ENCODE data around the gene LAMC1.

The LAMC1 gene

GRCh38 chr1:183152180-183152579 lies 129.0 kb downstream of the LAMC1 start:
- no peak for DNase-seq

DNA sequence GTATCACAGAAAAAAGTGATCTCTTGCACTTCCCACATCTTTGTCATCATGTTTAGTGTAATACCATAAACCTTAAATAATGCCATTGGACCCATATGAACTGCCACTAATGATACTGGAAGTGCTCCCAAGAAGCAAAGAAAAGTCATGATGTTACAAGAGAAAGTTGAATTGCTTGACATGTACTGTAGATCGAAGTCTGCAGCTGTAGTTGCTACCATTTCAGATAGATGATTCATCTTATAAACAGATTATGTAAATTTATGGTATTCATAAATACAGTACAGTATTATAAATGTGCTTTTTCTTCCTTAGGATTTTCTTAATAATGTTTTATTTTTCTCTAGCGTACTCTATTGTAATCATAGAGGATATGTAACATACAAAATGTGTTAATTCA lies 132.7 kb downstream of the LAMC1 start:
- no peak for DNase-seq

DNA sequence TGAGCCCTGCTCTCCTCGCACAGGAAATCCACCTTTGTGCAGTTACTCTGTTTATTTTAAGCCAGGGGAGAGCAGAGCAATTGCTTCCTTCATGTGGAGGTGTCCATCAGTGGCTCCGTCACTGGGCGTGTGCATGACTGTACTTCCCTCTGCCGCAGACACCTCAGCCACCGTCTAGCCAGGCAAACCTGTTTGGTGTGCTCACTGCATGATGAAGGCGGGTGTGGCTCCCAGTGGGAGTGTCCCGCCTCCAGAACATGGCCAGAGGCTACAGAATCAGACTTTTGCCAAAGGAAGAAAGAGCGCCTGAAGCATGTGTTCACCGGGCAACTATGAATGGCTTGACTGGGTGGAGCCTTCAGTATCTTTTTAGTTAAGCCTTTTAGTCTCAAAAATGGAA lies 136.7 kb downstream of the LAMC1 start:
- DNase-seq, result peak; percentile 28 to 29

GRCh38 chr1:183161391-183161790 lies 138.2 kb downstream of the LAMC1 start:
- no peak for DNase-seq

DNA sequence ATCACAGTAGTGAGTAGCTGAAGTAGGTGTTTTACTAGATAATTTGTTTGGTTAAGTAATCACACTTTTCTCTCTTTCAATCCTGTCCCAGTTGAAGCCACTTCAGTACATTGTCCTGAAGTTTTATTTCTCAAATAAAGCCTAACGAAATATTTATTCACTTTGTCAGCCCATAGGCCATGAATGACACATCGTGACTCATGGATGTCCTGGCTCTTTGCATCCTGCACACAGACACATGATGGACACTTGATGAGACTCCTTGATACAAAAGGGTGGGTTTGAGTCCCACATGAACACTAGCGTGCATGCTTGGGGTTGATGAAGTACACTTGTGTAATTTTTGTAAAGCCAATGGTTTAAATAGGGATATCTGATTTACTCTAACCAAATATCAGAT lies 140.1 kb downstream of the LAMC1 start:
- DNase-seq, result no peak

GRCh38 chr1:183164340-183164739 lies 141.1 kb downstream of the LAMC1 start:
- DNase-seq, result no peak

- DNase-seq, result no peak
Measured at GRCh38 chr1:183164963-183165362, 141.7 kb downstream of the LAMC1 start.

- DNase-seq, result no peak
Measured at GRCh38 chr1:183165456-183165855, 142.2 kb downstream of the LAMC1 start.

DNA sequence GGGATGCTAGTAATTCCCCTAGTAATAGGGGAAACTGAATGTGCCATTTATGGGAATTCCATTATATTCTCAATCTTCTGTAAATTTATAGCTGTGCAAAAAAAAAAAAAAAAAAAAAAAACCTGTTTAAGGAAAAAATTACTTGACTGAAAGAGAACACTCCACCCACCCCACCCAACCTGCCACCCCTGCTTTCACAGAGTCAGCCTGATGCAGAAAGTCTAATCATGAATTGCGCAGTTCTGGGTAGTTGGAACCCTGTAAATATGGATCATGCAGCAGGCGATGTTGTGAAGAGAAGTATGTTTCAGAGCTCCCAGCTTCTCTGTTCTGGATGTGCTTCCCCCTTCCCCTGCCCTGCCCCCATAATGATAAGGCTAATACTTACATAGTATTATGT lies 143.2 kb downstream of the LAMC1 start:
- DNase-seq, result no peak

- DNase-seq, result no peak
Measured at GRCh38 chr1:183167676-183168075, 144.5 kb downstream of the LAMC1 start.

DNA sequence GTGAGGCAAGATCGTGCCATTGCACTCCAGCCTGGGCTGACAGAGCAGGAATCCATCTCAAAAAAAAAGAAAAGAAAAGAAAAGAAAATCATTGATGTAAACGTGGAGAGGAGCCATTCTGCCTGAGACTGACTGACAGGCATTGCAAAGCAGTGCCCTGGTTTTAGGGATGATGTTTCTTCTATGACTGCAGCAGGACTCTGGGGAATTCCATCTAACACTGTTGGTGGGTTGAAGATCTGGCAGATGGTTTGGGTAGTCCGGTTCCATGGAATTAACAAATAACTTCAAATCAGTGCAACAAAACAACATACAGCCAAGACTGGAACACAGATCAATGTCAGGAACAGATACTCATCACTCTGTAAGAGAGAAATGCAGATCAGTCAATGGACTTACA lies 145.1 kb downstream of the LAMC1 start:
- no peak for DNase-seq

DNA sequence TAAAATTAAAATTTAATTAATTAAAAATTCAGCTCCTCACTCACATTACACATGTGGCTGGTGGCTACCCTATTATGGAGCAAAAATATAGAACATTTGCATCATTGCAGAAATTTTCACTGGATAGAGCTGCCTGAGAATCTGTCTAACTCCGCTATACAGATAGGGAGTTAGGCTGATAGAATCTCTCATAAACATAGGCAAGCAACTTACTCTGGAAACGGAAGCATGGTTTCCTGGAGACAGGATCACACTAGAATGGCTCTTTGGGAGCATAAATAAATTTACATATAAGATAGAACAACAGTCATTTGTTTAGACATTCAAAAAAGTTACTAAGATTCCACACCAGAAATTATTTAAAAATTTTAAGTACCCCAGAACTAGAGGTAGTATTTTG lies 150.6 kb downstream of the LAMC1 start:
- no peak for DNase-seq

DNA sequence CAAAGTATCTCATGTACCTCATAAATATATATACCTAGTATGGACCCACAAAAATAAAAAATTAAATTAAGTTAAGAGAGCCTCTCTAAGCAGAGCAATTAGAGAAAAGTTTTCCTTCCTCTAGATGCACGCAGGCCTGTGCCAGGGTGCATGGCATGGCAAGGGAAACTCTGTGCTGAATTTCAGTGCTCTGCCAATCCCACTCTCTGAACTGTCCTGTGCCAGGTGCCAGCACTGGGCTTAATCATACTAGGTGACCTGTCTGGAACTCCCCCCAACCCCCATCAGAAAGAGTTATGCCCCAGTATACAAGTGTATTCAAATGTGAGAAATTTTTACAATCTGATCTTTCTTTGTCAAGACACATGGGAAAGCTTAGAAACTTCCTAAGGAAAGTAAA lies 152.4 kb downstream of the LAMC1 start:
- no peak for DNase-seq

GRCh38 chr1:183178545-183178944 lies 155.3 kb downstream of the LAMC1 start:
- DNase-seq, result no peak

DNA sequence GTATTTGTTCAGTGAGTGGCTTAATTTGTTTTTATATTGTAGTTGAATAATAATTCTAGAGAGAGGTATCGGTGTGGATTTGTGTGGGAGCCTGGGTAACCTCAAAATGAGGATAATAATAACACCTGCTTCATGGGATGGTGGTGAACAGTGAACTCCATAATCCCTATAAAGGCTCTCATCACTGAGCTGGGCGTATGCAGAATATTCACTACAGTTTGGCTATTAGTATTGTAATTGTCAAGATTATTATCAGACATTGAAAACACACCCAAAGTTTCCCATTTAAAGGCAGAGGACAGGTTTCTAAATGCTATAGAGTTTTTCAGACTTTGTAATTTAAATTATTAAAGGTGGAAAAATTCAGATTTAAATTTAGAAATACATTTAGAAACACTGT lies 155.8 kb downstream of the LAMC1 start:
- DNase-seq, result no peak

- peak in 1 of 2 experiments; percentile 52 for DNase-seq
Measured at GRCh38 chr1:183180218-183180617, 157.0 kb downstream of the LAMC1 start.

DNA sequence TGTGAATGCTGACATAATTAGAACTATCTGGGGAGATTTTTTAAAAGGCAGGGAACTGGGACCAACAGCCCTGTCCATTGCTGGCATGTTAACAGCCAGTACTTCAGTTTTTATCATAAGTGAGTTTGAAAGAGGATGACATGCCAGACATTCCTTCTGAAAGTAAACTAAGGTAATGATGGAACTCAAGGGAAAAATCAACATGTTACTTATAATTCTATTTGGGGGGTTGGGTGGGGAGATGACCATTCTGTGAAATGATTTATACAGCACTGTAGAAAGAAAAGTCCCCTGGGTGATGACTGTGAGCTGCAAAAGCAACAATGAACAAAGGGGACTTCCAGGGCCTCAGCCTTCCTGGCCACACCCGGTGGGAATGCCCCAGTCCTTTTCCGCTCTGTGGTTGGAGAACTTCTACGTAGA lies 157.4 kb downstream of the LAMC1 start:
- no peak for DNase-seq

DNA sequence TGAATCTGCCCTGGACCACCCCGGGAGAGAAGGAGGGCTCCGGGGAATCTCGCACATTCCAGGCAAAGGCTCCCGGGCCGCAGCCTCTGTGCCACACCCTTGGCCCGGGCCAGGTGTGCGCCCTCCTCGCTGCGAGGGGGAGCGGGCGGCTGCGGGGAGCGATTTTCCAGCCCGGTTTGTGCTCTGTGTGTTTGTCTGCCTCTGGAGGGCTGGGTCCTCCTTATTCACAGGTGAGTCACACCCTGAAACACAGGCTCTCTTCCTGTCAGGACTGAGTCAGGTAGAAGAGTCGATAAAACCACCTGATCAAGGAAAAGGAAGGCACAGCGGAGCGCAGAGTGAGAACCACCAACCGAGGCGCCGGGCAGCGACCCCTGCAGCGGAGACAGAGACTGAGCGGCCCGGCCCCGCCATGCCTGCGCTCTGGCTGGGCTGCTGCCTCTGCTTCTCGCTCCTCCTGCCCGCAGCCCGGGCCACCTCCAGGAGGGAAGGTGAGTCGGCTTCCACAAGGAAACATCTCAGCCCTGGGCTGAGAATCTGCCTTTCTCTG lies 162.8 kb downstream of the LAMC1 start, which contains the start of gene LAMC2:
TSS of gene LAMC2 (plus strand) at position 324 of the 550 bp plus-strand sequence. CDS start at position 413, 89 bp downstream.
- DNase-seq, result peak; percentile 72 to 79

- no peak for DNase-seq
Measured at GRCh38 chr1:183186841-183187240, 163.6 kb downstream of the LAMC1 start.

DNA sequence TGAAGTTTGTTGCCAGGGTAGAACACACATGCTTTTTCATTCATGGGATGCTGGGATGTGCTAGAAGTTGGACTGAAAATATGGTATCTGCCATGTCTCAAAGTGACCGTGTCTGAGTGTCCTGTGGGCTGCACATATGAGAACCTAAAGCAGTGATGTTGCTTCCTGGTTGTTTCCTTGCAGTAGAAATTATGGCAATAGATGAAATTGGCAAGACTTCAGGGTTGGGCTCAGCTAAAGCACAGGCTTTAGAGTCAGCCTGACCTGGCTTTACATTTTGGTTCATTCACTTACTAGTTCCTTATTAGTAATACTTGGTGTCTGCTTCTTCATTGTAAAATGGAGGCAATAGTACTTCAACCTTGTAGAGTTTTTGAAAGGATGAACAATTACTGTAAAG lies 165.0 kb downstream of the LAMC1 start:
- no peak for DNase-seq

- DNase-seq, result no peak
Measured at GRCh38 chr1:183191833-183192232, 168.6 kb downstream of the LAMC1 start.

DNA sequence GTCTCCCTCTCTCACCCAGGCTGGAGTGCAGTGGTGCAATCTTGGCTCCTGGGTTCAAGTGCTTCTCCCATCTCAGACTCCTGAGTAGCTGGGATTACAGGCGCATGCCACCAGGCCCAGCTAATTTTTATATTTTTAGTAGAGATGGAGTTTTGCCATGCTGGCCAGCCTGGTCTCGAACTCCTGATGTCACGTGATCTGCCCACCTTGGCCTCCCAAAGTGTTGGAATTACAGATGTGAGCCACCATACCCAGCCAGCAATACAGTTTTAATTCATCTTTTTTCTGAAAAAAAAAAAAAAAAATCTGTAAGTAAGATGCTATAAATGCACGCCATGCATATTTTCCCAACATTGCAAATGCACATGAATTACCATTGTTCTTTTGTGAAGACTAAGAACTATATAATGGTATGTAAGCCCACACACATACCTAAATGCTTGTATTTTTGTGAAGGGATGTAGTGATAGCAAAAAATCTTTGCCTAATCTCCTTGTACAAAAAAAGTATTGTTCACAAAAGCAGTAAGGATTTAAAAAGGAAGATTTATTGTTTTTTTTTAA lies 170.8 kb downstream of the LAMC1 start:
- no peak for DNase-seq

- DNase-seq, result no peak
Measured at GRCh38 chr1:183194527-183195141, 171.4 kb downstream of the LAMC1 start.

- DNase-seq, result no peak
Measured at GRCh38 chr1:183195142-183195574, 171.9 kb downstream of the LAMC1 start.

All from NCI-H2081 (cell line).